Measurements from ENCODE around the gene PSME1.

The PSME1 gene

DNA sequence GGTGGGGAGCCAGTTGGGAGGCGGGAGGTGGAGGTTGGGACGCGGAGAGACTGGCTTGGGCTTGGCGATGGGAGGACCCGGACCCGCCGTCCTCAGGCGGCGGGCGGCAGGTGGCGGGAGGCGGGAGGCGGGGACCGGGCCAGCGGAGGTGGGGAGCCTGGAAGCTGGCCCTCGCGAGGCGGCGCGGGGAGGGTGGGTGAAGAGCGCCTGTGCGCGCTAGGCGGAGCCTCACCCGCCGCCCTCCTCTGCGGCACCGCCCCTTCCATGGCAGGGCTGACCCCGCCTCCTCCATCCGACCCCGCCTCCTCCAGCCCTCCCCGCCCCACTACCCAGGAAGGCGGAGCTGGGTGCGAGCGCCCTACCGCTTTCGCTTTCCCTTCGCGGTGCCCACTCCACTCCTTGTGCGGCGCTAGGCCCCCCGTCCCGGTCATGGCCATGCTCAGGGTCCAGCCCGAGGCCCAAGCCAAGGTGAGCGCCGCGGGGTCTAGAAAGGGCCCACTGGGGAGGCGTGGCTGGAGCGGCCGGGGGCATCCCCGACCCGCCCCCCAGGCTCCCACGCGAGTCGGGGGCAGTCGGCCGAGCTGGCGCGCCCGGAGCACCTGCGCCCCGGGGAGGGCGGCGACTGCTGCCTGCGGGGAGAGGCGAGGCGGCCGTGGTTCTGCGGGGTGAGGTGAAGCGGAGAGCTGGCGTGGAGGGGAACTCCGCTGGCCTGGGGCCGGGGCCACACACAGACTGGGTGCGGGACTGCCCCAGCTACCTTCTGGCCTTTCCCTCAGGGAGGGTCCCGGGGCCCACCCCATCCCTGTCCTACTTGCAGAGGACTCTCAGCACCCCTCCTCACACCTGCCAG lies at the start of gene PSME1:
TSS of gene PSME1 (plus strand) at position 361 of the 850 bp plus-strand sequence. CDS start at position 430, 69 bp downstream.
- peak; percentile 95 for DNase-seq (ENCODE audit: low spot score)

DNA sequence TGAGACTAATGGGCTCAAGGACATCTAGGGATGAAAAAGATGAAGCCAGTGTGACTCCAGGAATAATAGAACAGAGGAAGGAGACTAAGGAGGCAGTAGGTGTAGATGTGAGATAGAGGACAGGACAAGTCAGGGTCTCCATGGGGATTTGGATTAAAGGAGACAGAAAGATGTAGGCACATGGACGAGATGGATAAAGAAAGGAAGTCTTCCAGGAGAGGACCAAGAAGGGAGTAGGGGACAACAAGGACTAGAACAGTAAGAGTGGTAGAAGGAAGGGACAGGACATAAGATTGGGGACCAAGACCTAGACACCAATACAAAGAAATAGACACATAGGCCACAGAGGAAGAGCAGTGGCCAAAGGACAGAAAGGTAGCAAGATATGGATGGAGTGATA lies 49.0 kb upstream of the PSME1 start:
- no peak for DNase-seq (ENCODE audit: low spot score)

DNA sequence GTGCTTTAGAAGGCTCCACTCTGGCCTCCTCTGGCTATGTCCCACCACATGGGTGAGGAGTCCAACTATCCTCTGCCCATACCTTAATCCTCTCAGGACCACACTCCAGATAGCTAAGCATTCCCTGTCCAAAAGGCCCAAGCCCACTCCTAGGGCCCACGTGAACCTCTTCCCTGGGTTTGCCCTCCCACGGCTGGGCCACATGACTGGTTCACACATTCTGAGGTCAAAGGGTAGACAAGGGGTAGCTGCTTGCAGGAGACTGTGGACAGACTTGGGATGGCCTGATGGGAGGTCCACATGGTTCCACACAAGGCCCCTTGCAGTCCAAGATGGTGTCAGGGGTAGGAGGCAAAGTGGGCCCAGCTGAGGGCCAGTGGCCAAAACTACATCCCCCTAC lies 47.9 kb upstream of the PSME1 start:
- DNase-seq (ENCODE audit: low spot score) = no peak

DNA sequence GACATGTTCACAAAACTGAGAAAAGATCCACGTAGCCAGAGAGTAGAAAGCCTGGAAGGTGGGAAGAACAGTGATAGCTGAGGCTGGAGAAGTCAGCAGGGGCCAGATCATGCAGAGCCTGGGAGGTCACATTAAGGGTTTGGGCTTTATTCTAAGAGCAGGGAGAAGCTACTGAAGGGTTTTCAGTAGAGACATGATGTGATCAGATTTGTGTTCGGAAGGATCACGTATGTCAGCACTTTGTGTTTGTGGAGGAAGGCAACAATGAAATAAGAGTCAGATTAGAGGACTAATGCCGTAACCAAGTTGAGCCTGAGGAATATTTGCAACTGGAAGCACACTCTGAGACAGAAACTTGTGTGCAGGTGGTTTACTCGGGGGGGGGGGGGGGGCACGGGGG lies 46.1 kb upstream of the PSME1 start:
- no peak for DNase-seq (ENCODE audit: low spot score)

DNA sequence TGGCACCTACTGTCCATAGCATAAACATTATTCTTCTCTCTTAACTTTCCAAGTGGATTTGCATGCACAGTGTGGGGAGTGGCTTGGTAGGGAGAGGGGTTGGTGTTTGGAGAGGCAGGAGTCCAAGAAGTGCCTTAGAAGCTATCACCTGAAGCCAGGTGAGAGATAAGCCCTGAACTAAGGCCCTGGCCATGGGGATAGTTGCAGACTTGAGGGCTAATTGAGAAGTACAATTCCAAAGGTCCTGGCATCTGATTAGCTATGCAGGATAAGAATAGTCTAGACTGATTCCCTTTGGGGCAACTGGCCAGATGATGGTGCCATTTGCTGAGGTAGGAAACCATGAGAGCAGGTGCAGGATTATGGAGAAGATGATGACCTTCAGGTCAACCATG lies 43.9 kb upstream of the PSME1 start:
- no peak for DNase-seq (ENCODE audit: low spot score)

DNA sequence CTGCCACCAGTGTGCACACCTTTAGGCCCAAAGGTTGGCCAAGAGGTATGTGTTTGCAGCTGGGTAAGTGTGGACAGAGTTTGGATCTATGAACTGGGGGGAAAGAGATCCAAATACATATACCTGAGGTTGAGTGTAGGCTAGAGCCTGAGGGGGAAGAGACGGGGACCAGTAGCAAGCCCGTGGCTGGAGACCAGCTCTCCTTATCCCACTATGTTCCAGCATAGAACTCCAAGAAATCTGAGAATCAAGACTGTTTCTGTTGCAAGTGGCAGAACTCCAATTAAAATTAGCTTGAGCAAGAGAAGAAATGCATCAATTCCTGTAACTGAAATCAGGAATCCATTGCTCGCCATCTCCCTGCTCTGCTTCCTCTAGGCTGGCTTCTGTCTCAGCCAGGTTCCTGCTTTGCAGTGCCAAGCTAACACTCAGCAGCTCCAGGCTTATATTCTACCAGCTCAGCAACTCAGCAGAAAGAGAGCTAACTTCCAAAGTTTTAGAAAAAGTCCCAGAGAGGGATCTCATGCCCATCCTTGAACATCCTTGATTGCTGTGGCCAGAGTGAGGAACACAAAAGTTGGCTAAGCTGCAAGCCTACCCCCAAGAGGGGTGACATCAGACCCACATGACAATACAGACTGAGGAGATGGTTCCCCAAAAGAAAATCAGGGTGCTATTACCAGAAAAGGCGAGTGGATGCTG lies 43.3 kb upstream of the PSME1 start:
- DNase-seq (ENCODE audit: low spot score) = no peak

DNA sequence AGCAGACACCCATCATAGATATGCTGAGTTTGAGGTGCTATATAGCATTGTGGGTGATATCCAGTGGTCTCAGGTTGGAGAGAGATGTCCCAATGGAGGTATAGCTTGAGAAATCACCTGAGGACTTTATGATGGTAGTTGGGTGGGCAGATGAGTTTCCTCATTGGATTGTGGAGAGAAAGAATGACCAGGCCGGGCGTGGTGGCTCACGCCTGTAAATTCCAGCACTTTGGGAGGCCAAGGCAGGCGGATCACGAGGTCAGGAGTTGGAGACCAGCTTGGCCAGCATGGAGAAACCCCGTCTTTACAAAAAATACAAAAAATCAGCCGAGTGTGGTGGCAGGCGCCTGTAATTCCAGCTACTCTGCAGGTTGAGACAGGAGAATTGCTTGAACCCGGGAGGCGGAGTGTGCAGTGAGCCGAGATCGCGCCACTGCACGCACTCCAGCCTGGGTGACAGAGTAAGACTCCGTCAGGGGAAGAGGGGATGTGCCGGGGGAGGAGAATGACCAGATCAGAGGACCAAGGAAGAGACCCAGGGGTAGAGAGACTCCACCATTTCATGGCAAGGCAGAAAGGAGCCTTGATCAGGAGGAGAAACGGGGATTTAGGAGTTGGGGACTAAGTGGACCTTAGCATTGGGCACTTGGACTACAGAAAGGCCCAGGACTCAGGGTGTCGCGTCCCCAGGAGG lies 42.6 kb upstream of the PSME1 start:
- DNase-seq (ENCODE audit: low spot score) = no peak

DNA sequence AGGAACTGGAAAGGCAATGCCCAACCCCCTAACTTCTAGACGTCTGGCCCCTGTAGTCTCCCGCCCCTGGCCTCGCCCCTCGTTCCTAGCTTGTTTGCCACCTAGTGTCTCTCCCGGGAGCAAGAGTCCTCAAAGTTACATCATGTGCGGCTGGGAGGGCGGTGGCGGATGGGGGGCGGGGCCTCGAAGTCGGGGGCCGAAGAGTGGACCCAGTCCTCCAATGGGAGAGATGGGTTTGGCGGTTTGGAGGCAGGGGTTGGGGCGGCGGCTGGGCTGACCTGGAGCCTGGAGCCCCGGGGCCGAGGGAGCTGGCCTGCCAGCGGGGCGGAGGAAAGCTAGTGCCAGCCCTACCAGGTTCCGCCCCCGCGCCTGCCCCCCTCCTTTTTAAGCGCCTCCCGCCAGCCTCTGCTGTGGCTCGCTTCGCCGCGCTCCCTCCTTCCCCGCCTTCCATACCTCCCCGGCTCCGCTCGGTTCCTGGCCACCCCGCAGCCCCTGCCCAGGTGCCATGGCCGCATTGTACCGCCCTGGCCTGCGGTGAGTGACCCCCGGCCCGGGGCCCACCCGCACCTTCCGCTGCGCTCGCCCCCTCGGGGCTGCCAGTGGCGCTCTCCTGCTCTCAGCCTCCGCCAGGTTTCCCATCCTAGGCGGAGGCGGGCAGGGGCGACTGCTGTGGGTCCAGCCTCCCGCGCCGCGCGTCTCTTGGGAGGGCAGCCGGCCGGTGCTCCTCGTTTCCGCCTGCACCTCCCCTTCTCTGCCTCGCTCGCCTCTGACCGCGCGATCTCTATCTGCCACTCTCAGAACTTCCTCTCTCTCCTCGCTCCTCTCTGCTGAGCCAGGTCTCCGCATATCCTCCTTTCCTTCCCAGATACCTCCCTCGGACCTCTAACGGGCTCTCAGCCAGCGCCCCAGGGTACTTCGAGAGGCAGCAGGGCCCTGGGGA lies 41.8 kb upstream of the PSME1 start, which contains the start of gene PCK2:
TSS of gene PCK2 (plus strand) at position 411 of the 940 bp plus-strand sequence. CDS start at position 506, 95 bp downstream.
- peak; percentile 53 for DNase-seq (ENCODE audit: low spot score)

DNA sequence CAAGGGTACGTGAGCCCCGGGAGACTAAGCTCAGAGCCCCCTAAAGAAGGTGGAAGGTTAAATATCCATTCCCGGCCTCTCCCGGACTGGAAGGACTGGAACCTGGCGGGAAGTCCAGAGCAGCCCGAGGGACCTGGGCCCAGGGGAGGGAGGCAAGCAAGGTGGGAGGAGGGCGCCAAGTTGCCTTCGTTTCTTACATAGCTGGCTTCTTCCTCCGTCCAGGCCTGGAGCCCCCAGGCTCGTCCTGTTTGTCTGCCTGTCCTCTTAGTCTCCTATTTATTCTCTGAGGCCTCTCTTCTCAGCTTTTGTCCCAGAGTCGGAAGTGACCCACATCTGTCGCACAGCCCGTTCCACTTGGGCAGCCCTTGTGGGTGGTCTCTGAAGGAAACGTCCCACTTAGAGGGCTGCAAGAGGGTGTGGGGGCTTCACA lies 41.1 kb upstream of the PSME1 start:
- DNase-seq (ENCODE audit: low spot score) = no peak

DNA sequence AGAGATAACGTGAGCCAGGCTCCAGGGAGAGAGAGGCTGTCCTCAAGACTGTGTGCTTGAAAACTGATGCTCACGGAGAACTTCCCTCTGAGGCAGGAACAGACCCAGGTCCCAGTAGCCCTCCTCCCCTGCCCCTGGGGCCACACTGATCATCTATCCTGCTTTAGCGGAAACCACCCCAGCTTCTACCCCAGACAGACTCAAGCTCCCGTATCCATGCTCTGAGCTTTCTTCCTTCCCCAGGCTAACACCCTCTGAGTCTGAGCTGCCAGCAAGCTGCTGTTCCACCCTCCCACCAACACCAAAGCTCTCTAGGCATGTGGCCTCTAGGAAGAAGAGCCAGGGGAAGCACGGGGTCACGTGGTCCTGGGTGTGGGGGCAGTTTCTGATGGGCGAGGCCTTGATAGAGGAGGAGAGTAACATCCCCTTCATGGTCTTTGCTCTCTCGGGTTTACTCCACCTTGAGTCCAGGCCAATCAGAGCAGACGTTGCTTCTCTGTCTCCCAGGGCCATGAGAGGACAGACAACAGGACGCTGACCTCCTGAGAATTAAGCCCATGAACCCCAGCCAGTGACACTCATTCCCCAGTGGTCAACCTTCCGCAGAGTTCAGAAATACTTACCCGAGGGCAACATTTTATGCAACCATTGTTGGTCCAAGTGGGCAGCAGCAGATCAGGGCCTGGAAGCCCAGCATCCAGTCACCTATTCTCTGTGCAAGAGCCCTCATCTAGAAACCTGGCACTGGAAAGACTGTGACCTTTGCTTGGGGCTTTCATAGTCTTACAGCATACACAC lies 40.5 kb upstream of the PSME1 start:
- DNase-seq (ENCODE audit: low spot score) = peak; percentile 21

DNA sequence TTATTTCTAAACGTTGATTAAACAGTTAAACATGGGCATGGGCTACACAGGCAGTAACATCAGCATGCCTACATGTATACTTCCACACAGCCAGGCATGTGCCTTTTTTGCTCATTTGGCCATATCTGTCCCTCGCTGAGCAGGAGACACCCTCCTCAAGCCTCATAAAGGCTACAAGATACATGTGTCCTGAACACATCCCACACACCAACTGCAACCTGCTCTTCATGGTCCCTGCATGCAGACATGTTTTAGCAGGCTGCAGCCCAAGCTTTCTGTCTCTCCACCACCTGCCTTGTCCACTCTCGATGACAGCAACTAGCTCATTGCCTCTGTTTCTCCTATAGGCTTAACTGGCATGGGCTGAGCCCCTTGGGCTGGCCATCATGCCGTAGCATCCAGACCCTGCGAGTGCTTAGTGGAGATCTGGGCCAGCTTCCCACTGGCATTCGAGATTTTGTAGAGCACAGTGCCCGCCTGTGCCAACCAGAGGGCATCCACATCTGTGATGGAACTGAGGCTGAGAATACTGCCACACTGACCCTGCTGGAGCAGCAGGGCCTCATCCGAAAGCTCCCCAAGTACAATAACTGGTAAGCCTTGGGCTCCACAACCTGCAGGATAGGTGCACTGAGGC lies 39.3 kb upstream of the PSME1 start:
- no peak for DNase-seq (ENCODE audit: low spot score)

DNA sequence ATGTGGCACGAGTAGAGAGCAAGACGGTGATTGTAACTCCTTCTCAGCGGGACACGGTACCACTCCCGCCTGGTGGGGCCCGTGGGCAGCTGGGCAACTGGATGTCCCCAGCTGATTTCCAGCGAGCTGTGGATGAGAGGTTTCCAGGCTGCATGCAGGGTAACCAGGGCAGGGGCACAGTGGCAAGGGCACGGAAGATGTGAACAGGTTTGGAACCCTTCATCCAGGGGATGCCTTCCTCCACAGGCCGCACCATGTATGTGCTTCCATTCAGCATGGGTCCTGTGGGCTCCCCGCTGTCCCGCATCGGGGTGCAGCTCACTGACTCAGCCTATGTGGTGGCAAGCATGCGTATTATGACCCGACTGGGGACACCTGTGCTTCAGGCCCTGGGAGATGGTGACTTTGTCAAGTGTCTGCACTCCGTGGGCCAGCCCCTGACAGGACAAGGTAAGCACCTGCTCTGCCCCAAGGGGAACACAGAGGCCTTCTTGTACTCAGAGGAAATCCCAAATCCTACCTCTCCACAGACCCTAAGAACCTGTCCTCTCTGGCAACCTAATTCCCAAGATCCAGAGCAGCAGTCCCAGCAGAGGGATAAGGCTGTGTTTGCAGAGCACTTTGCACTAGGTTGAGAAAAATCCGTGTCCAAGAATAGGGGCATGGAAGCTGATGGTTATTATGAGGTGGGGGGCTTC lies 37.6 kb upstream of the PSME1 start:
- no peak for DNase-seq (ENCODE audit: low spot score)

DNA sequence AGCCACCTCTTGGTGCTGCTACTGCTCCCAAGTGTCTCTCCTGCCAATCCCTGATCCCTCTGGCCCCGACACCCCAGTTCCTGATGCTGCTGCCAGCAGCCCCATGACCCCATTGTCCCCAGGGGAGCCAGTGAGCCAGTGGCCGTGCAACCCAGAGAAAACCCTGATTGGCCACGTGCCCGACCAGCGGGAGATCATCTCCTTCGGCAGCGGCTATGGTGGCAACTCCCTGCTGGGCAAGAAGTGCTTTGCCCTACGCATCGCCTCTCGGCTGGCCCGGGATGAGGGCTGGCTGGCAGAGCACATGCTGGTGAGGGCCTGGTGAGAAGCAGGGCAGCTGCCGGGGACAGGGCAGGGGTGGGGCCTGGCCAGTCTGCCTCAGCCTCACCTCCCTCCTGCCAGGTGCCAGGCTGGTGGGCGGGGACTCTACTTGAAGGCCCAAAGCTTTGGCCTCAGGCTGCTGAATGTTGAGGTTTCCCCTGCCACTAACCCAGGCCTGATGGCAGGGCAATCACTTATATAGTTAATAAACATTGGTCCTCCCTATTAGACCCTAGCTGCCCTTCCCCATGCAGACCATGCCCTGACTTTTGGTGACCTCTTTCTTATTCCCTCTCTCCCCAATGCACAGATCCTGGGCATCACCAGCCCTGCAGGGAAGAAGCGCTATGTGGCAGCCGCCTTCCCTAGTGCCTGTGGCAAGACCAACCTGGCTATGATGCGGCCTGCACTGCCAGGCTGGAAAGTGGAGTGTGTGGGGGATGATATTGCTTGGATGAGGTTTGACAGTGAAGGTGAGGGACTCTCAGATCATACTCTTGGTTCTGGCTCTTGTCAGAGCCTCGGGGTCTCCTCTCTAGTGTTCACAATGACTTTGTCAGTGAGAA lies 36.8 kb upstream of the PSME1 start:
- DNase-seq (ENCODE audit: low spot score) = no peak

DNA sequence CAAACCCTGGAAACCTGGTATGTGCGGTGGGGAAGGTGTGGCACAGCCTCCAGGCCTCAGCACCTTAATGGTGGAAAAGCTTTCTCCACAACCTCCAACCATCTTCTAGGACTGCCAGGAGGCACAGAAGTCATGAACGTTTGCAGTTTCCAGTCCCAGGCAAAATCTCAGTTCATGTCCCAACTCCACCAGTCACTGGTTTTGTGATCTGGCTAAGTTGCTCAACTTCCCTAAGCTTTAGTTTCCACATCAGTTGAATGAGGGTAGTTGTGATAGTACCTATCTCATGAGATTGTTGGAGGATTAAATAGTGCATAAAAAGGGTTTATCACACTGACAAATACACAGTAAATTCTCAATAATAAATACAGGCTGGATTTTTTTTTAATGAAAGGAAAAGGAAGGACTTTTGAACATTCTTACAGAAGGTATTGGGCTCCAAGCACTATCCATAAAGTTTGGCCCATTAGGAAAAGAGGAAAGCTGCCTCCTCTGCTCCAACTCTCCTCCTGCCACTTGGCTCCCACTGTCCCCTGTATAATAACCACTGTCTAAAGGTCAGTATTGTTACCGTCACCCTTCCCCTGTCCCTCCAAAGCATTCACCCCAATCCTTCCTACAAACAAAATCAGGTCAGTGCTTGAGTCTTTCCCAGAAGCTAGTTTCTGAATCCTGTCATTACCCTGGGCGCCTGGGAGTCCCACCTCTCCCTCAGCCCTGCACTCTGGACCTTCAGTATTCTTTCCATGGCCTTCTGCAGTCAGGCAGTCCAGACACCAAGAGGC lies 35.6 kb upstream of the PSME1 start:
- DNase-seq (ENCODE audit: low spot score) = no peak

DNA sequence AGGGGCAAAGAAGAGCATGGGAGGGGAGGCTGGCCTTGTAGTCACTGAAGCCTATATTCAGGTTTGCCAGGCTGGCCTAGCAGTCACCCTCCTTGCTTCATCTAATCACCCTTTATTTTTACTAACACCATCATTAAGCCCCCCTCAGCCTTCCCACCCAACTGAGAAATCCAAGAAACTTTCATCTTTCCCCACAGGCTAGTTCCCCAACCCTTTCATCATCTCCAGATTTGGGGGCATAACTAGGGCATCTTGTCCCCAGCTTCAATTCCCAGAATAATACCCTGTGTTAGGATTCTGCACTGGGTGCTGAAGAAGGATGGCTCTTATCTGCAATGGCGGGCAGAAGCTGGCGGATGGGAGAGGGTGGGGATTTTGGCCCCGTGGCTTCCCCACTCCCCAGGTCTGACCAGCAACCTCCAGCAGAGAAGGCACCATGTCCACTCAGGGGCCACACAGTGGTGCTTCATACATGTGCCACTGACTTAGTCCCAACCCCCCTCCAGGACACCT lies 35.0 kb upstream of the PSME1 start:
- no peak for DNase-seq (ENCODE audit: low spot score)

DNA sequence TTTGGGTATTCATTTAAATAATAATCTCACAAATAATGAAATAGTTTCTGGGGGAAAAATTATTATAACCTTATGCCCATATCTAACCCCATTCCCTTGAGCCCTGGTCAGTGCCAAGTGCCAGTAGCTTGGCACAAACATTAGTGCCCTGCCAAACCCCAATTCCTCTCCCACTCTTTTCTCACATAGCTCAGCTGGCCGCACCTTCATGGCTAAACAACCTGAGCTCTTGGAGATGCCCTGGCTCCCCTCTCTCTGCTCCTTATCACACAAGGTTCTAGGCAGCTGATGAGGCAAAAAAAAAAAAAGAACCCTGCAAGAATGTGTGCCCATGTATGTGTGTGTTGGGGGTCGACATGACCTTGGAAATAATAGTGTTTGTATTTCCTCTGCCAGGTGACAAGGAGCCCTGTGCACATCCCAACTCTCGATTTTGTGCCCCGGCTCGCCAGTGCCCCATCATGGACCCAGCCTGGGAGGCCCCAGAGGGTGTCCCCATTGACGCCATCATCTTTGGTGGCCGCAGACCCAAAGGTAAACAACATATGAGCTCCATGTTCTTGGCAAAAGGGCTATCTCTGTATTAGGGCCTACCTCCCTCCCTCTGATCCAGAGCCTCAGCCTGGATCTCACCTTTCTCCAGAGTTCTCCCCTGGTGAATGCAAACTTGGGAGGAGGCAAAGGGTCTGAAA lies 33.5 kb upstream of the PSME1 start:
- no peak for DNase-seq (ENCODE audit: low spot score)

DNA sequence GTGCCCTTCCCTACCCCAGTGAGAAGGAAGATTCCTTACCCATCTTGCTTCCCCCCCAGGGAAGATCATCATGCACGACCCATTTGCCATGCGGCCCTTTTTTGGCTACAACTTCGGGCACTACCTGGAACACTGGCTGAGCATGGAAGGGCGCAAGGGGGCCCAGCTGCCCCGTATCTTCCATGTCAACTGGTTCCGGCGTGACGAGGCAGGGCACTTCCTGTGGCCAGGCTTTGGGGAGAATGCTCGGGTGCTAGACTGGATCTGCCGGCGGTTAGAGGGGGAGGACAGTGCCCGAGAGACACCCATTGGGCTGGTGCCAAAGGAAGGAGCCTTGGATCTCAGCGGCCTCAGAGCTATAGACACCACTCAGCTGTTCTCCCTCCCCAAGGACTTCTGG lies 32.5 kb upstream of the PSME1 start:
- DNase-seq (ENCODE audit: low spot score) = no peak

Measured in CD4-positive, alpha-beta T cell treated with Interleukin-15 for 4 hours (primary cell).